NCI-H345 (cell line): ENCODE measurements around the gene NCAM2.

ENCODE experiments used
- DNase-seq: peaks from one replicate; lab custom pipeline; 2025; lab: John Stamatoyannopoulos, UW

The NCAM2 gene

GRCh38 chr21:21458124-21458631, 460.0 kb downstream of the NCAM2 start:
- no peak for DNase-seq

- no peak for DNase-seq
Measured at GRCh38 chr21:21460979-21461378, 462.8 kb downstream of the NCAM2 start.

GRCh38 chr21:21463456-21463855, 465.2 kb downstream of the NCAM2 start:
- no peak for DNase-seq

GRCh38 chr21:21464684-21465083, 466.5 kb downstream of the NCAM2 start:
- DNase-seq: no peak

- no peak for DNase-seq
Measured at GRCh38 chr21:21466752-21467151, 468.5 kb downstream of the NCAM2 start.

GRCh38 chr21:21468003-21468402, 469.8 kb downstream of the NCAM2 start:
- no peak for DNase-seq

GRCh38 chr21:21481239-21481638, 483.0 kb downstream of the NCAM2 start:
- no peak for DNase-seq

- no peak for DNase-seq
Measured at GRCh38 chr21:21508859-21509258, 510.6 kb downstream of the NCAM2 start.

GRCh38 chr21:21530680-21531079, 532.5 kb downstream of the NCAM2 start:
- no peak for DNase-seq

- DNase-seq: no peak
Measured at GRCh38 chr21:21547368-21547953, 549.3 kb downstream of the NCAM2 start.

GRCh38 chr21:21559285-21560045, 561.3 kb downstream of the NCAM2 start:
- no peak for DNase-seq
